ENCODE results near the gene PARD3B.

PARD3B gene

DNA sequence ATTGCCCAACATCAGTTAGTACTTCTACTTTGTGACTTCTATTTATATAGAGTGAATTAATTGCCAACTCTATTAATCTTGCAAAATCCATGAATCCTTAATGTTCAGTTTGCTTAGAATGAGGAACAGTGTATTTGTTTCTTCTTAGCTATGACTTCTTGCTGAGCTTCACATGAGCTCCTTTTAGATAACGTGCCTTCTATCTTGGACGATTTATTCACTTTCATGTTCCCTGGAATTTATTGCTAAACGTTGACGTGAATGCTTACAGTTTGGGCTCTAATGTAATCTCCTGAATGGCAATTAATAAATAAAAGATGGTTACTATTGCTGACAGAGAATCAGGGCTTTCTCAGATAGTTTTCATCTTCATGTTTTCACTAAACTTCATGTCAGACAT lies 752.6 kb downstream of the PARD3B start:
- no peak for DNase-seq

DNA sequence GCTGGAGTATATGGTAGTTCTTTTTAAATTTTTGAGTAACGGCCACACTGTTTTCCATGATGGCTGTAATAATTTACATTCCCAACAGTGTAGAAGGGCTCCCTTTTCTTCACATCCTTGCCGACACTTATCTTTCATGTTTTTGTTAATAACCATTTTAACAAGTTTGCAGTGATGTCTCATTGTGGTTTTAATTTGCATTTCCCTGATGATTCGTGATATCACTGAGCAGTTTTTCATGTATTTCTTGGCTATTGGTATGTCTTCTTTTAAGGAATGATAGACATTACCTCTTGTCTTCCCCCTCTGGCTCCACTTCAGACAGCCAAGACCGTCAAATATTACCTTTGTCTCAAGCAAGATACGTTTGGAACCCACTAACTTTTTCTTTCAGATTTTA lies 765.9 kb downstream of the PARD3B start:
- DNase-seq: peak; percentile 14

DNA sequence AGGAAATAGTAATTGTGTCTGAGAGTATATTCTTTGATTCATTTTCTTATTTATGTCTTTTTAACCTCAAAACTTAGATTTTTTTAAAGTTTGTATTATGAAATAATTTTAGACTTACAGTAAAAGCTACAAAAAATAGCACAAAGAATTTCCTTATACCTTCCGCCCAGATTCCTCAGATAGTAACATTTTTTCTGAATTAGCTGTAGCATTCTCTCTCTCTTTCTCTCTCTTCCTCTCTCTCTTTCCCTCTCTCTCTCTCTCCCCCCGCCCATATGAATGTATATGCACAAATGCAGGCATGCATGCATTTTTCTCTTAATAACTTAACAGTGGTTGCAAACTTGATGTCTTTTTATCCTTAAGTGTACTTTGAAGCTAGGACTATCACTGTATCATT lies 776.0 kb downstream of the PARD3B start:
- DNase-seq: peak; percentile 82

DNA sequence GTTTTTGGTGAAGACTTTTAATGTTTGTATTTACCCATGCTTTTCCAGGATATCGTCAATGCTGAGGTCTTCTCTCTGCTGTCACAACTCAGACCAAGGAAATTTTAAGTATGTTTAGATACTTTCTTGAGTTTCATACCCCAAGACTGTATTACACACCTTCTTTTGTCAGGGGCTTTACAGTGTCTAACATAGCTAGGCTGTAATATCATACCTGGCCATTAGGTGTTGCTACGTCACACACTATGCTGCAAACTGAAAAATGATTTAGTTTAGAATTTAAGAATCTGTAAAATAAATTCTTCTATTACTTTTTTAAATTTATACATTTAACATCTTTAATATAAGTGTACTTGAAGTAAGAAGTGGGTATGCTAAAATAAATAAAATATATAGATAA lies 778.7 kb downstream of the PARD3B start:
- DNase-seq: peak; percentile 2

DNA sequence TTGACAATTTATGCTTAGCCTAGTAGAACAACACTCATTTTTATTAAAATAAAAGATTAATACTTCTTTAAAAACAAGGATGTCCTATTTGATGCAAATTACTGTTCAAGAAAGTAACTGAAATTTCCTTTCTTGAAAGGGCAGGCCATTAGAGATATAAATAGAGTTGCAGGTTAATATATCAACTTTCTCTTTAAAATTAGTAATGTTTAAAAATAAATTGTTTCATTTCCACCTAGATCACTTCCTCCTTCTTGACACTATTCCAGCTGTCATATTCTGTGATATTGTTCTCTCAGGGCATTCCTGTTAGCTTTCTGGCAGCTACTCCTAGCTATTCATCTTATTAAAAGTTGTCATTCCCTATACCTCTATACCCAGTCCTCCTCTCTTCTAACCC lies 779.1 kb downstream of the PARD3B start:
- DNase-seq: no peak

DNA sequence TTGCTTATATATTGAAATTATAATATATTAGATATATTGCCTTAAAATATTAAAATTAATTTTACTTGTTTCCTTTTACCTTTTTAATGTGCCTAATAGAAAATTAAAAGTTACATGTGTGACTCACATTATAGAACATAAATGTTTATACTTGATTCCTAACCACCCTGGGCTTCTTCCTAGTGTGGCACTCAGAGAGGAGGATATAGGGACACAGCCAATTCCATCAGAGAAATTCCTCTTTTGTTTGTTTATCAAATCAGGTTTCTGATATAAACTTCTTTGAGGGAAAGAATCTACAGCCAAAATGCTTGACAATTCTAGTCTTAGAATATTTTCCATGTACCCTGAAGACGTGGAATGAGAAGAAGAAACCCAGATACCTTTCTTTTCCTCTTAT lies 788.1 kb downstream of the PARD3B start:
- DNase-seq: no peak

DNA sequence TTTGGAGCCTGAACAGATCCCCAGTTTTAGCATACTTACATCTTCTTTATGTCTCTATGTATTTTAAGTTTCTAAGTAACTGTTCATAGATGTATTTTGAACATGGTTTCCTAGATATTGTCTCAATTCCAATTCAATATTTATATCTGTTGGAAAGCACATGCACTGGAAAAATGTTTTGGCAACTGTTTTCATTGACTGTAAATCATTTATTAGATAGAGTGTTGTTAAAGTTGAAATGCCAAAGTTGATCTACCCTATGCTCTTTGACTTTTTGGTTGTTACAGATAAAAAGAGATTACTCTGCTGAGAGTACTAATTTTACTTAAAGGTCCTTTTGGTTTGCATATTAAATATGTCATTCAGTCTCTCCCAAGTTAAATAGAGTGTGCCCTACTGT lies 792.0 kb downstream of the PARD3B start:
- no peak for DNase-seq

DNA sequence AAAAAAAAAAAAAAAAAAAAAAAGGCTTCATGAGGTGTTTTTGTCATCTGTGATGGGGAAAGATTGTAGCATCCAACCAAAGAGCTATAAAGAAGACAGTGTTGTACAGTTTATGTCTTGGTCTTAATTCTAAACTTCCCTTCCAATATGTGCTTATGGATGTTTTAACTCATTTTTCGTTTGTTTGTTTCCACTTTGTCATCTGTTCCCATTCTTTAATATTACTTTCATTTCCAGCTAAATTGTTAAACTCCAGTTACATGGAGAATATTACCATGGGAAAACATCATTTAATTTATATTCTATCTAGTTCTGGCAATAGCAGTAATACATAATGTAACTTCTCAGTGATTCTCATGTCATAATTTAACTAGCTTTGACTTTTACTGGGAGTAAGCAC lies 792.9 kb downstream of the PARD3B start:
- no peak for DNase-seq

DNA sequence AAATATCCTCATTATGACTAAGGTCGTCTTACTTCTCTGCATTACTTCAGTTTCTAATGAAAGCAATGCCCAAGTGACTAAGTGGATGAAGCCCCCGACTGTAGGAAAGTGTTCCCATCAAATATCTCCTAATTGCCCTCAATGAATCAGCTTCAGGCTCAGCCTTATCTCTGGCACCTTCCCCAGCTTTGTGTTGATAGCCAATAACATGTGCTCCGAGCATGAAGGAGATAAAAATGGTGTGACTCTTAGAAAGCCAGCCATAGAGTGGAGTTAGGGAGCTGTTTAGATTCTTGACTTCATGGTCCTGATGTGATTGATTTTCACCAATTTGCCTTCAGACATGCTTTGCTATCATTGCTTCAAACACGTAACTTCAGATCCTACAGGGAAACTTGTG lies 797.8 kb downstream of the PARD3B start:
- peak; percentile 32 for DNase-seq

DNA sequence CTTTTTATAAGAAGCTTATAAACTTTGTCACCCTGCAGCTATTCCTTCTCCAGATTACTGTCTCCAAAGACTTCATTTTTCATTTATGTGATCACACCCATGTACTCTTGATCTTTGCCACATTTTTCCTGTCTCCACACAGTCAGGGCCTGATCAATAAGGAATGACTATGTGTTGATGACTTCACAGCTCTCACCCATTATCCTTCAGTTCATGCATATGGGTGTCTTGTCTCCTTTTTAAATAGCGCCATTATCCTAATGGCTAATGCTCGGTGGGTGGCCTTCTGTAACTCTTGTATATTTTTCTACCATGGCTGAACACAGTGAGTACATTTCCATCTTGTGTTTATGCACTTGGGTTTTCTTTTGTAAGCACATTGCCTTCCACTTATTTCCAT lies 801.4 kb downstream of the PARD3B start:
- DNase-seq: no peak

DNA sequence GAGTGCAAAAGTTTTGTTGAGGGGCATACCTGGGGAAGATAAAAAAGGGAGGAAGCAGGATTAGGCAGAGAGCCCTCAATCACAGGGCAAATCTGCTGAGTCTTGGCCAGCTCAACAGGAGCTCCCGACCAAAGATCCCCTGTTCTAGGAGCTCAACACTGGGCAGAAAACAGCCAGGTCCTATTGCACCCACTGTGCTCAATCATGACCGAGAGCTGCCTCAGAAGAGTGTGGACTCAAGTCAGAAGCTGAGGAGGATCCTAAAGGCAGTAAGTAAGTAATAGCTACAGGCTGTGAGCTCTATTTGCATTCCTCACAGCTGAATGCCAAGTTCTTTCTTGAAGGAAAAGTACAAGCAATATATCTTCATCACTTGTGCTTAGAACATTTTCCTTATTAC lies 802.6 kb downstream of the PARD3B start:
- peak; percentile 4 for DNase-seq

DNA sequence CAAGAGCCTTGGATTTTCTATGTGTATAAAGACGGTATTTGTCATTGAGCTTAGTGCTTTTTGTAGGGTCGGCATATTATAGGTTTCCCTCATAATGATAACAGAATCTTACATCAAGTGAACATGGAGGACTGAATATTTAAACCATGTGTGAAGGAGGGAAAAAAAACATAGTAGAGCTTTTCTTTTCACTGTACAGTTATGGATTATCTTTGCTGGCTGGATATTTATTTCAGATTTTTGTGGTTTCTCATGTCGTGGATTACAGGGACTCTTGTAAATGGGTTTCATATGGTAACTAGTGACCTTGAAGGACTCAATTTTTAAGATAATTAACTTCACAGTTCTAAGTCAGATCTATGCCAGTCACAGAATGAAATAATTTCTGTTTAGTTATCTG lies 806.8 kb downstream of the PARD3B start:
- DNase-seq: peak; percentile 66

DNA sequence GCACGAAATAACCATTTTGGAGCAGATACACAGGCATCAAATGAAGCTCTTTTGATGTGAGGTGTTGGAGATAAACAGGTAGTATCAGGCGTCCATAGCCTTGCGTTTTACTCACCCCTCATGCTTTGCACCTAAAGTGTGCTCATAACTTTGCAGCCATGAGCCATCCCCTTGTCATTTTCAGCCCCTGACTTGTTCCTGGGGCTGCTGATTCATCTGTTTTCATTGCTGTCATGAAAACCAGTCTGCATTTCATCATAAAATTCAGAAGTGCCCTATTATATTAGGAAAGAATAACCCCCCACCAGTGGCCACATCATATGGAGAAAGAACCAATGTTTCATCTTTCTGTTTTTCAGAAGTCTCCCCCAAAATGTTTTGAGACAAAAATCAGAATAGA lies 807.3 kb downstream of the PARD3B start:
- peak; percentile 78 for DNase-seq

DNA sequence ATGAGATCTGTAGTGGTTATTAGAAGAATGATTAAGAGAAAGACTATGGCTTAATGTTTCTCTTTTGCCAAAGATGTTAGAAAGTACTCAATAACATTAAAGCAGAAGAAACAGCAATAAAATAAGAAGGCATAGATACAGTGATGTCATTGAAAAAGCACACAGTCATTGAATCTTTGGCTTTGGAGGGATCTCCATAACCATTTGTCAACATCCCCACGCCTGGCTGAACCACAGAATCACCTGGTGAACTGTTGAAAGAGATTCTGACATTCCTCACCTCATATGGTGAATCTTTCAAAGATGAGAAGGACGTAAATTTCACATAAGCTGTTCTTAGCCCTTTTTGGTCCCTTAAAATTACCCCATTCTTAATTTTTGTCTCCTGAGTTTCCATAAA lies 812.5 kb downstream of the PARD3B start:
- DNase-seq: no peak

DNA sequence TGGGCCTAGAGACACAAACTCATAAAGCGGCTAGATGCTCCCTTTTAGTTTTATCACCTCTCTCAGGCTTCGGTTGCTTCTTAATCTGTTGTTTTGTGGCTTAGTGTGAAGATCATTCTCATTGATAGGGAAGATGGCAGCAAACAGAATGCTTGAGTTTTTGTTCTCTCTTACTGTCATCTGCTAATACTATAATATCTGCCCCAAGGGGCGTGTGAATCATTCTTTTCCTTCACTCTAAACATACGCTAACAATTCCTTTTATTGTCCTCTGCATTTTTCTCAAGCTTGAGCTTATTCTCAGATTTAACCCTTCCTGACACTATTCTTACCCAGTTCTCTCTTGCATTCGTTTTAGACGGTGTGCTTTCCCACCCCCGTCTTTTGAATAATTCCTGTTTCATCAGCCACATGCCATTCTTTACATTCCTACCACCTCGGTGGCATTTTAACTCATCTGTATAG lies 813.1 kb downstream of the PARD3B start:
- peak; percentile 88 for DNase-seq

DNA sequence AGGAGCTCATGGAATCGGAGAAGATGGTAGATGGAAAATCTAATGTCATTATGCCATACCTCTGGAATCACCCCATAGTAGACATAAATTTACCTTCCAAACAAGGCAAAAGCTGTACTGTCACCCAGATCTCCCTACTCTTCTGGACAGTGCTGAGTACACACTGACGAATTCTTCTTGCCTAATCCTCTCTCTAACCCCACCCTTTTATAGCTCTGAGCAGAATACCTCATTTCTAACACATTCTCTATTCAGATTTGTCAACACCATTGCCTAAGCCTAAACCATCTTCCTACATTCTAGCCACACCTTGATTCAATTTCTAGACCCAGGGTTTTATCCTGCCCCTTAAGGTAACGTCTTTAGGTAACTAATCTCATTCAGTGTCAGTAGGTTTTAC lies 816.0 kb downstream of the PARD3B start:
- no peak for DNase-seq

DNA sequence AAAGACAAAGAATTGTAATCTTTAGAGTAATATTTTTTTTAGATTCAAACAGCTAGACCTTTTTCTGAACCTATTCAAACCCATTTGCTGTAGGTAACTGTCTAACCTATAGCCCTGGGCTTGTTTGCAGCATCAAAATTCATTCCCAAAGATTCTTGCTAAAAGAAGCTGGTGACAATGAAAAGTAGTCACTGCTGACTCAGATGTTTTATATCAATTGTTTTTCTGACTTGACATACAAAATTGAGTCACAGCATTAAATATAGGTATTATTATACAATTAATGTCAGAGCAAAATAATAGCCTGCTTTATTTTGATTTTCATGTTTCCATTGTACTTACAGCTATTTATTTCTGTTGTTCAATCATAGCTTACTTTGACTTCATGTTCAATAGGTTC lies 816.7 kb downstream of the PARD3B start:
- DNase-seq: no peak

DNA sequence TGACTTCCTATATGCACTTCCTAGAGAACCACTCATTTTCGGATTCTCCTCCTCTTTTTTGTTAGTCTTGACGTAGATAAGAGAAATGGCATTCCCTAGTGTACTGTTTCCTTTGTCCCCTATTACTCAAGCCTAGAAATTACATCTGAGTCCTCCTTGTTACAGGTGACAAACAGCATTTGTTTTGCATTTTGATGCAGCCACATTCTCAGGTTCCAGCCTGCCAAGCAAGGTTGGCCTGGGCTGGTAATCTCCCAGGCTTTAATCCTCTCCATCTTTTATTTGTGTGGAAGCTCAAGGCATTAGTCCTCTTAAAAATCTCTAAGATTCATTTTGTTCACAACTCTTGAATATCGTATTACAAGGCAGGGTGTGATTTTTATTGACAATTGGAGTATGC lies 819.0 kb downstream of the PARD3B start:
- no peak for DNase-seq

DNA sequence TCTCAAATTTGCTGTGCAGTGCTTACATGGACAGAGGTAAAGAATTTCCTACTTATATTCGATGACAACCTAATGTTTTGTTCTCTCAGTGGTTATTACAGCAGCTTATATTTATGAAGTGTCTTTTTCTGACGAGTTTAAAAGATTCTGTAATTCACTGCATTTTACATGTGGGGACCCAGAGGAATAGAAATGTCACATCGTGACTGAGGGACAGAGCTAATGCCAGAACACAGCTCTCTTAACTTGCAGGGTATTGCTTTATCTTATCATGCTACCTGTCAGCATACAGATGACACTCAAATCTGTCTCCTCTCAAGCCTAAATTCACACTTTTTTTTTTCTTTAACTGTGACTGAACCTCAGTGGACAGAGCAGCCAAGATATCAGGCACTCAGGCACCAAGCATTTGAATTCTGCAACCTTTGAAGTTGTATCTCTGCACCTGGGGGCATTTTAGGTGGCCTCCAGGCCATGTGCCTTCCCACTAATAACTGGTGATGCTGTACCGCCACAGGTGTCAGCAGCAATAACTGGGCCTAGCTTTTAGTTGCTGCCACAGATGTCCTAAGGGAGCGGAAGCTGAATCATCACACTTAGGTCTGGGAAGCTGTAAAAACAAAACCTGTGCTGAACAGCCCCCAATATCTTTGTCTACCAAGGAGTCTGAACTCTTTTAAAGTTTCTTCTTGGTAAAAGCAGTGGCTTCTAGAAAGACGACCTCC lies 821.2 kb downstream of the PARD3B start:
- DNase-seq: no peak

DNA sequence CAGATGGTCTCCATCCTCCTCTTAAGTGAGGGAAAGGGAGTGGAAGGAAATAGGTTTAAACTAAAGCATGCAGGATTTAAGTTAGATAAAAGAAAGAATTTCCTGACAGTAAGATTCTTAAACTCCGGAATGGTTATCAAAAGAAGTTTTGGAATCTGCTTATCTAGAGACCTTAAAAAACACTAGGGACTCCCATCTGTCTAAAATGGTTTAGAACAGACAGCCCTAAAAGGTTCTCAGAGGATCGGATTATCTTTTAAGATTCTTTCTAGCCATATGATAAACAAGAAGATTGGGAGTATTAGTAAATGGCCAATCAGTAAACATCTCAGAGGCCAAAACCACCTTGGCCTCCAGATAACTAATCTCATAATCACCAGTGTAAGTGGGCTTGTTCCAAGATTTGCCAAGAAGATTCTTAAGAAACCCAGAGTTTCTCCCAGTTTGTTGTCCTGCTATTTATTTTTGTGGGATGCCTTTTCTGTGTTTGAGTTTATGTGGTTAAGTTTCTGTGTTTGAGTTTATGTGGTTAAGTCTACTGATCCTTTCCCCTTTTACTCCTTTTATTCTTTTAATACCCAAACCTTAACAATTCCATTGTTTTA lies 822.2 kb downstream of the PARD3B start:
- no peak for DNase-seq

DNA sequence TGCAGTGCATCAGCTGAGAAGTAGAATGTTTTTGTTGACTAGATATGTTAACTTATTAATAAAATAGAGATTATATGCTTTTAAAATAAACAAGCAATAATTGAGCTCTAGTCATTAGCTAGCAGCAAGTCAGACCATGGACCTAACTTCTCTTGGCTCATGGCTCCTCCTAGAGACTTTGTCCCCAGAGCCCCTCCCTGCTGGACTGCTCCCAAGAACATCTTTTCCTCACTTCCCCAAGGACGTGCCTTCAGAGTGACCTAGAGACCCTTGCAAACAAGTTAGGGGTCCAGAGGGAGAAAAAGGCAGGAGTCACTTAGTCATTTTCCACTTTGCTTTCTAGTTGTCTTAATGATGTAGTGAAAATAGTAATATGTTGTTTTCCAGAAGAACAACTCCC lies 824.5 kb downstream of the PARD3B start:
- no peak for DNase-seq

DNA sequence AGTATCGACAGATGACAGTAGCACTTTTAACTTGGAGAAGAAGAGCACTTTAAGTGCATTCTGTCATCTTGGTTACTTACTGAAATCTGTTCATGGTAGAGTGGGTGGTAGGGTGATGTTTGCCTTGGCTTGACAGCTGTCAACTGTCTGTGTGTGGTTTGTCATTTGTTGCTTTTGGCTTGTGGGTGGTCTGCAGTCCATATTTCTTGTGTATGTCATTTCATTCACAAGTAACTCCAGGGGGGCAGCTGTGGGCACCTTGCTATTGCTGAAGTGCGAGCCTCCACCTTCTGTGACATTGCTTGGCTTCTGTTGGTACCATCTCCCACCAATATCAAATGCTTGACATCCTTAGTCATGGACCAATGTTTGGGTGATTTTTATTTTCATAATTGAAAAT lies 825.5 kb downstream of the PARD3B start:
- DNase-seq: no peak

DNA sequence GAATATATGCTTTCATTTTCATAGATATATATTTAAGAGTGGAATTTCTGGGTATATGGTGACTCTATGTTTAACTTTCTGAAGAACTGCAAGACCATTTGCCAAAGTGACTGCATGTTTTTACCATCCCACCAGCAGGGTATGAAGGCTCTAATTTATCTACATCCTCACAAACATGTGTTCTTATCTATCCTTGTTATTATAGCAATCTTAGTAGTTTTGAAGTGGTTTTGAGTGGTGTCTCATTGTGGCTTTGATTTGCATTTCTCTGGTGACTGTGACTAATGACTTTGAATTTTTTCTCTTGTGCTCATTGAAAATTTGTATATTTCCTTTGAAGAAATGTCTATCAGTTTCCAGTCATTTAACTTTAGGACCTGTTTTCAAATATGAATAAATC lies 826.9 kb downstream of the PARD3B start:
- peak; percentile 74 for DNase-seq

DNA sequence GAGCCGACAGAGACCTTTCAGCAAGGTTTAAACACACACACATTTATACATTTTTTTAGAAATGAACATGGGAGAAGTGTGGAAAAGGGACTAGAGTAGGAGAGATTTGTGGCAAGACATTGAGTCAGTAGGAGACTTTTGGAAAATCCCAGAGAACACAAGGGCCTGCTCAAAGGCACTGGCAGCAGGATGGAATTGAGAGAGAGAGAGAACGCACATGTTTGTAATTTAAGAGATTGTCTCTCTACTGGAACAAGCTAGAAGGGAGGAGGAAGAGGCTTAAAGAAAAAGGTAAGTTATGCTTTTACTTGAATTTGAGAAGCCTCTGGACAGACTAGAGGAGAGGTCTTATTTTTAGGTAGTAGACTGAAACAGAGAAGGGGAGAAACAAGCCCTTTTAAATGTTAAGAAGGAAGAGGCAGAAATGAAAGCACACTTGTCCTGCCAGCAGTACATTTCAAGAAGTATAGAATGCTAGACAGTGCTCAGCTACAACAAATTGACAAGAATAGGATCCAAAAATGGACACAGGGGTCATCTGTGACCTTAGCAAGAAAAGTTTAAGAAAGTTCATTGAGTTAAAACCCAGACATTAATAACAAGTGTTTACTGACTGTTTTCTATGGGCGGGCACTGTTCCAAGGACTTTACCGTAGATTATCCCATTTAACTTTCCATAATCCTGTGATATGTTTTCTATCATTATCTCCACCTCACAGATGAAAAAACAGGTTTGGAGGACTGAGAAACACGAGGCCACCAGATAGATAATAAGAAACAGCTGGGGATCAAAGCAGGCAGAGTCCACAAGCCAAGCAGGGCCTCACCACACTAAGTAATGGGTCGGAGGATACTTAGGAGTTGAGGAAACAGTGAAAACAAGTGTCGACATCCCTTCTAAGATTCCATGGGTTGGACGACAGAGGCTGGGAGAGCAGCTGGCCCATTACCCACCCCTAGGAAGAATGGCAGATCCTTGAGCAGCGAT lies 830.5 kb downstream of the PARD3B start:
- peak; percentile 26 for DNase-seq

All from fibroblast of skin of right quadriceps (primary cell).